Astrocyte (in vitro differentiated cells and primary cell): ENCODE results near the gene SHTN1. TPM values are rescaled to one million over a fixed set of nuclear protein-coding genes. Genes with fewer than 3 reads are reported as not detected.

Experiments used
- DNase-seq: peaks from one replicate; pipeline ENCODE4 v3.0.0-alpha.2; 2010; ENCODE audit warnings: low read depth
- FAIRE-seq: peaks from 2 replicates; lab custom pipeline; 2011; peaks lifted over from hg19 to GRCh38; lab: Jason Lieb, UNC
- H2AFZ ChIP-seq: 2 replicates; pipeline ENCODE4 v1.6.0; 2012; ENCODE audit warnings: low read depth, low read length, inconsistent platforms
- H3K27ac ChIP-seq: 2 replicates; pipeline ENCODE4 v1.5.1; 2011; ENCODE audit warnings: low read depth, low read length, inconsistent platforms
- H3K27me3 ChIP-seq: 2 replicates; pipeline ENCODE4 v1.6.0; 2011; ENCODE audit warnings: low read length, inconsistent platforms; ENCODE audit not compliant: insufficient read depth
- H3K36me3 ChIP-seq: 2 replicates; pipeline ENCODE4 v1.5.1; 2011; ENCODE audit warnings: low read length, inconsistent platforms; ENCODE audit not compliant: insufficient read depth
- H3K4me1 ChIP-seq: 2 replicates; pipeline ENCODE4 v1.5.1; 2011; ENCODE audit warnings: low read length, inconsistent platforms; ENCODE audit not compliant: insufficient read depth
- H3K4me2 ChIP-seq: 2 replicates; pipeline ENCODE4 v1.6.0; 2012; ENCODE audit warnings: low read length, inconsistent platforms
- H3K4me3 ChIP-seq: 2 replicates; pipeline ENCODE4 v1.5.1; 2011; ENCODE audit warnings: low read depth, mild to moderate bottlenecking, low read length, inconsistent platforms; ENCODE audit not compliant: insufficient read depth
- H3K79me2 ChIP-seq: 2 replicates; pipeline ENCODE4 v1.6.0; 2012; ENCODE audit warnings: mild to moderate bottlenecking, low read length, inconsistent platforms; ENCODE audit not compliant: insufficient read depth
- H3K9ac ChIP-seq: 2 replicates; pipeline ENCODE4 v1.6.0; 2012; ENCODE audit warnings: mild to moderate bottlenecking, low read length, inconsistent platforms
- H3K9me3 ChIP-seq: 2 replicates; pipeline ENCODE4 v1.5.1; 2012; ENCODE audit warnings: low read depth, mild to moderate bottlenecking, low read length, inconsistent platforms; ENCODE audit not compliant: insufficient read depth
- H4K20me1 ChIP-seq: 2 replicates; pipeline ENCODE4 v1.6.0; 2012; ENCODE audit warnings: low read length, inconsistent platforms; ENCODE audit not compliant: insufficient read depth
- H3K27ac Mint-ChIP-seq: one replicate; pipeline ENCODE4 v1.8.0; 2021; ENCODE audit warnings: mild to moderate bottlenecking, mixed read lengths; ENCODE audit not compliant: unreplicated experiment
- H3K27me3 Mint-ChIP-seq: one replicate; pipeline ENCODE4 v1.8.0; 2021; ENCODE audit warnings: low read depth, mixed read lengths; ENCODE audit not compliant: unreplicated experiment
- H3K36me3 Mint-ChIP-seq: one replicate; pipeline ENCODE4 v1.8.0; 2021; ENCODE audit warnings: low read depth, mixed read lengths; ENCODE audit not compliant: unreplicated experiment
- H3K4me1 Mint-ChIP-seq: one replicate; pipeline ENCODE4 v1.8.0; 2021; ENCODE audit warnings: low read depth, mixed read lengths; ENCODE audit not compliant: unreplicated experiment
- H3K4me3 Mint-ChIP-seq: one replicate; pipeline ENCODE4 v1.8.0; 2021; ENCODE audit warnings: mild to moderate bottlenecking, moderate library complexity, mixed read lengths; ENCODE audit not compliant: unreplicated experiment
- H3K9me3 Mint-ChIP-seq: one replicate; pipeline ENCODE4 v1.8.0; 2021; ENCODE audit warnings: mild to moderate bottlenecking, mixed read lengths; ENCODE audit not compliant: unreplicated experiment
- CTCF ChIP-seq: IDR thresholded peaks from 2 replicates; pipeline ENCODE4 v1.5.1; 2011; ENCODE audit warnings: low read depth, mild to moderate bottlenecking, inconsistent platforms, low read length, moderate library complexity; ENCODE audit not compliant: insufficient read depth
- EZH2 ChIP-seq: IDR thresholded peaks from 2 replicates; pipeline ENCODE4 v1.6.1; 2012; ENCODE audit warnings: mild to moderate bottlenecking, low read length, inconsistent platforms; ENCODE audit not compliant: insufficient read depth
- total RNA-seq: library from RNA; stranded (reverse); gene quantifications from 2 replicates; pipeline ENCODE4 v1.2.1, GENCODE V29; 2021

Gene SHTN1
- total RNA-seq, 1 donor from 2014 or later: 32.7 TPM

DNA sequence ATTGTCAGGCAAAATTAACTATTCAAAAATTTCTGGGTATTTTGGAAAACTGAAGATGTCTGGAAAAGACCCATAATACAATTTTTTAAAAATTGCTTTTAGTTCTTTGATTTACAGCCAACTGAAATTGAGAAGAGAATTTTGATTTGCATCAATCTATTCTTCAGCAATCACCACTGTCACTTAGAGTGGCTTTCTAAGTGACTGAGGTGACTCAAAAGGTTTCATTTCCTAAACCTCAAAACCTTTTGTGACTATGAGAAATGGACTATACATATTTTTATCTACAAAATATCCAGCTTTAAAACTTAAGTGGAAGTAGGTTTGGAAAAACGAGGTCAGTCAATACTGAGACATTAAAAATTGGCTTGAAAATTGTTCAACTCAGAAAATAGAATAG is 95.7 kb downstream of the SHTN1 start:
- Histone ChIP-seq H3K27ac (no peak overlapping the region), H3K36me3 (peaks cover 7% of the 10 kb centered on the region), H3K9ac (no peak overlapping the region), H2AFZ (no peak overlapping the region), H3K4me2 (no peak overlapping the region), H4K20me1 (no peaks in the 10 kb centered on the region), H3K27me3 (no peaks in the 10 kb centered on the region), H3K79me2 (no peaks in the 10 kb centered on the region), H3K4me1 (no peaks in the 10 kb centered on the region), H3K9me3 (no peaks in the 10 kb centered on the region), H3K4me3 (no peak overlapping the region)
- Mint-ChIP-seq H3K9me3 (no peaks in the 10 kb centered on the region), H3K27me3 (no peaks in the 10 kb centered on the region), H3K4me1 (no peaks in the 10 kb centered on the region), H3K4me3 (no peak overlapping the region), H3K36me3 (peaks cover 11% of the 10 kb centered on the region), H3K27ac (no peak overlapping the region)
- DNase-seq (no peak), FAIRE-seq (no peak)
- TF ChIP-seq EZH2 (no peak), CTCF (no peak)

DNA sequence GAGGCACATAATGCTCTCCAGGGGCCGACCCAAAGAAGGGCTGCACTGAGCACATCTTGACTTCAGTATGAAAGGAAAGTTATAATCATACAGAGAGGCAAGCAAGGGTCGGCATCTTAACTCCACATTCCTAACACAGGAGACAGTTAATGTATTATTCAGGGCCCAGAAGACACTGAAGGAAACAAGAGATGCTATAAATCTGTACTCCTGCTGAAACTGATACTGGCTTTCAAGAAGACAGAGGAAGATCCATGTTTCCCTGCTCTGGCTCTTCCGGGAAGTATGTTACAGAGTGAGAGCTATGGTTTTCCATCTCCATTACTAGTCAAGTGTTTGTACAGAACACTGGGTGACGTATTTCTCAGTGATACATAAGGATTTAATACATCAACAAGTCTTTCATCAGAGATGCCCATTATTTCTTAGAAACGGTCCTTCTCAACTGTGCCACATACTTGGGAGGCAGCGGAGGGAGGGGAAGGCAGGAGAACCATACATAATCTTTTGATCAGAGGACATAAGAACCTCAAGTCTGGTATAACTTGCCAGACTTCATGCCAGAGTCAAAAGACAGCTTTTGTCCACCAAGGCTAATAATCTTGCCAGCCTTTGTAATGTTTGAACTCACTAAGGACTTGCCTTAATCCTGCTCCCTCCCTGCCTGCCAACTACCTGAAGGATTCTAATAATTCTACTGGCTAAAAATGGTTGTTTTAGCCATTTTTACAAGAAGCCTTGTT is 97.6 kb downstream of the SHTN1 start:
- FAIRE-seq: no peak
- H3K27ac Mint-ChIP-seq: no peak overlapping the region
- H3K9me3 ChIP-seq: no peaks in the 10 kb centered on the region

More for the DNA sequence above, 97.6 kb downstream of the SHTN1 start:
- no peaks in the 10 kb centered on the region for H3K79me2 ChIP-seq
- H3K27ac ChIP-seq: no peak overlapping the region
- no peaks in the 10 kb centered on the region for H3K36me3 ChIP-seq
- Mint-ChIP-seq H3K9me3 (no peaks in the 10 kb centered on the region), H3K36me3 (peaks cover 8% of the 10 kb centered on the region), H3K4me3 (no peak overlapping the region), H3K27me3 (no peaks in the 10 kb centered on the region), H3K4me1 (no peaks in the 10 kb centered on the region)
- no peak overlapping the region for H3K4me2 ChIP-seq
- no peak for DNase-seq
- no peaks in the 10 kb centered on the region for H3K4me1 ChIP-seq
- H4K20me1 ChIP-seq: no peaks in the 10 kb centered on the region
- no peak overlapping the region for H3K4me3 ChIP-seq
- H2AFZ ChIP-seq: no peak overlapping the region
- no peak overlapping the region for H3K9ac ChIP-seq
- TF ChIP-seq EZH2: no peak
- TF ChIP-seq CTCF: no peak
- no peaks in the 10 kb centered on the region for H3K27me3 ChIP-seq
